Epithelial cell of proximal tubule (primary cell): ENCODE data around the gene CENPM. TPM values are rescaled to one million over a fixed set of nuclear protein-coding genes. Genes with fewer than 3 reads are reported as not detected.
A peak's percentile ranks its signal among the peaks of the same experiment; 100 is the strongest.

Experiments used
- DNase-seq: peaks from one replicate; pipeline ENCODE4 v3.0.0-alpha.2; 2011; ENCODE audit warnings: low read depth
- H3K4me3 ChIP-seq: 2 replicates; pipeline ENCODE4 v1.5.1; 2011; ENCODE audit warnings: low read depth, mild to moderate bottlenecking, low read length
- CTCF ChIP-seq: conservative IDR thresholded peaks from 2 replicates; pipeline ENCODE4 v1.5.1; 2012; ENCODE audit warnings: low read depth, mild to moderate bottlenecking, low read length
- total RNA-seq: library from RNA; depleted of rRNA; stranded (reverse); fragments of >200 nt; gene quantifications from 2 replicates; pipeline ENCODE4 v1.2.3, GENCODE V29; 2015

Gene CENPM
- total RNA-seq, 1 donor from 2014 or later: 58.2 TPM

GRCh38 chr22:41966607-41967240, 19.8 kb upstream of the CENPM start:
- no peak overlapping the region for H3K4me3 ChIP-seq
- peak; percentile 68 for DNase-seq
- TF ChIP-seq CTCF: no peak

DNA sequence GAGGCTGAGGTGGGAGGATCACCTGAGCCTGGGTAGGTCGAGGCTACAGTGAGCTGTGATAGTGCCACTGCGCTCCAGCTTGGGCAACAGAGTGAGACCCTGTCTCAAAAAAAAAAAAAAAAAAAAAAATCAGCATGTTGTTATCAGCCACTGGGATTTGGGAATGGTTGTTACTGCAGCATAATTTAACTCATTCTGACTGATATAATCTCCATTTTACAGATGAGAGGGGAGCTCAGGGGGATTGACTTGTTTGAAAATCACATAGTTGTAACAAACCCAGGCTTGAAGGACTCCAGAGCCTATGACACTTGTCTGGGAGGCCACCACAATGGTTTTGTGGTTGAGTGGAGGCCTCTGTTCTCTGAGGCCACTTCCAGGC, 19.3 kb upstream of the CENPM start:
- no peak for DNase-seq
- H3K4me3 ChIP-seq: no peak overlapping the region
- no peak for TF ChIP-seq CTCF

- no peak for TF ChIP-seq CTCF
- no peak overlapping the region for H3K4me3 ChIP-seq
- DNase-seq: no peak
These were observed 17.1 kb upstream of the CENPM start for GRCh38 chr22:41964112-41964491.

- no peak overlapping the region for H3K4me3 ChIP-seq
- DNase-seq: no peak
- TF ChIP-seq CTCF: no peak
These were observed 16.6 kb upstream of the CENPM start for GRCh38 chr22:41963453-41964111.

GRCh38 chr22:41957941-41958556, 11.1 kb upstream of the CENPM start:
- no peak for DNase-seq
- H3K4me3 ChIP-seq: peak overlapping the region; percentile 20
- TF ChIP-seq CTCF: no peak

GRCh38 chr22:41952713-41953112, 5.8 kb upstream of the CENPM start:
- no peak for DNase-seq
- no peak overlapping the region for H3K4me3 ChIP-seq
- no peak for TF ChIP-seq CTCF

GRCh38 chr22:41951898-41952474, 5.0 kb upstream of the CENPM start, which contains the start of gene SMIM45:
Gene SMIM45 (plus strand): TSS chr22:41952150.
- no peak within 1 kb of the TSS for H3K4me3 ChIP-seq
- no peak for TF ChIP-seq CTCF
- no peak for DNase-seq
